Measurements from ENCODE around the gene GPS2.
A peak's percentile ranks its signal among the peaks of the same experiment; 100 is the strongest.

GPS2 gene

DNA sequence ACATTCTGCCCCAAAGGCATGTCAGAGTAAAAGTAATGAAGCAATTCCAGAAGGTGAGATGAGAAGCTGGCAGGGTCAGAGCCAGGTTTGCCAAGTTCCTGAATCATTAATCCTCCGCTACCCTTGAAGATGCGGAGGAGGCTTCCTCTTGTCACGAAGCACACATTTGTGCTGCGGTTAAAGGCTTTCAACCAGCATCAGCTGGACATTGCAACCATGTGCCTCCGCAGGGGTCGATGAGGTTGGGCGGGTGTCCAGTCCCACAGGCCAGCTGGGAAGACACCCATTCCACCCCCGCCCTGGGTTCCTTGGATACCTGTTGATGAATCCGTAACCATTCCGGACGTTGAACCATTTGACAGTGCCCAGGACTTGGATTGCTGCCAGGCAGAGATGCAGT is 22.0 kb downstream of the GPS2 start:
- DNase-seq (ENCODE audit: low spot score): no peak

DNA sequence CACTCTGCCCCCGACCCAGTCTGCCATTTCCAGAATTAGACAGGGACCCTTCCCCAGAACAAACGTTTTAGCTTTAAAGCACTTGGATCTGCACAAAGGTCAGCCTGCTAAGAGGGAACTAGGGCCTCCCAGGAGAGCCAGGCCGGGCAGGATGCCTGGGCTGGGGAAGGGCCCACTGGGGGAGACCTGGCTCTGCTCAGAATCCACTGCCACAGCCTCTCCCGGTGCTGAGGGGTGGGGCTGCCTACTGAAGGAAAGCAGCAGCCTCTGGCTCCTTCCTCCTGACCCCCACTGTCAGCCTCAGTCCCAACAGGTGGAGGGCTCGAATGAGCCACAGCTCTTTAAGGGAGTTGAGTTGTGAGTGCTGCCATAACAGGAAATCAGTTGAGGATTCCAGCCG is 22.4 kb downstream of the GPS2 start:
- DNase-seq (ENCODE audit: low spot score): no peak

DNA sequence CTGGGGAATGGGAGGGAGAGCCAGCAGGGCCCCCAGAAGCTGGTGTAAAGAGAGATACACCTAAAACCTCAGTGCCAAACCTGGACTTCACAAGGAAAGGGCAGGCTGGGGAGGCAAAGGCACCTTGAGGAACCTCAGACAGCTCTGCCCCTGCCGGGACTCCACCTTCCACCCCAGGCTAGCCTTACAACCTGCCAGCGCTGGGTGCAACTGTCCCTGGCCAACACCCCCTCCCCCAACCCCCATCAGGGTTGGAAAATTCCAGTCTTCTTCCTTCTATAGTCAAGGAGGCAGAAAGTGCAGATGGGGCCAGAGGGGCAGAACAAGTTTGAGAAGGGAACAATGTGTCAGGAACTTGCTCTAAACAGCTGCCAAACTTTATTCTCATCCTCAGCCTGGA is 23.0 kb downstream of the GPS2 start:
- no peak for DNase-seq (ENCODE audit: low spot score)

DNA sequence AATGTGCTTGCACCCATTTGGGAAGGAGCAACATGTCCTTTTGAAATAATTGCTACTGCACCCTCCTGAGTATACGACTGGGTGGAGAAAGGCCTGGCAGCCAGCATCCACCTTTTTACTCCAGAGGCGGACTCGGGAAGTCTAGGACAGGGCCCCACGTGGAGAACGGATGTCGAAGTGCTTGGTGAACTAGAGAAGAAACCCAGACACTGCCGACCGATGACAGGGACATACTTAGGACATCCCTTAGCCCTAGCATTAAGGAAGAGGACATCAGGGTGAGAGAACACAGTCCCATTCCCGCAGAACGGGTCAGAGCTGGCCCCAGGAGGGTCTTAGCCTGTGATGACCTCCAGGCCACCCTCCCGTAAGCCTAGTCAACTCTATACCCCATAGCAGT is 24.5 kb downstream of the GPS2 start:
- DNase-seq (ENCODE audit: low spot score): no peak

DNA sequence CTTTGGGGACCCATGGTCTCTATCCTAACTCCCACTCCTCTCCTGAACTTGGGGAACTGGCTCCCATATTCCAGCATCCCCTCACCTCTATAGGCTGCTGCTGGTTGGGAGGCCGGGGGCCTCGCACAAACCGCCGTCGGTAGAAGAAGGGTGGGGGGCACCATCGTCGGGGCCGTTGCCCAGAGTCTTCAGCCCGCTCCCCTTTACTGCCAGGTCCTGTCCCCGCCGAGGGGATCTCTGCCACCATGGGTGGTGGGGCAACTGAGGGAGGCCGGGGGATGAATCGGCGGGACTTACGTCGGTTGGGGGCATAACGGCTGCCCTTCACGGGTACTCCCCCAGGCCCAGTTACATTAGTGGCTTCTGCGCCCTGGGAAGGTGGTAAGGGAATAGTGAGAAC is 25.0 kb downstream of the GPS2 start:
- no peak for DNase-seq (ENCODE audit: low spot score)

DNA sequence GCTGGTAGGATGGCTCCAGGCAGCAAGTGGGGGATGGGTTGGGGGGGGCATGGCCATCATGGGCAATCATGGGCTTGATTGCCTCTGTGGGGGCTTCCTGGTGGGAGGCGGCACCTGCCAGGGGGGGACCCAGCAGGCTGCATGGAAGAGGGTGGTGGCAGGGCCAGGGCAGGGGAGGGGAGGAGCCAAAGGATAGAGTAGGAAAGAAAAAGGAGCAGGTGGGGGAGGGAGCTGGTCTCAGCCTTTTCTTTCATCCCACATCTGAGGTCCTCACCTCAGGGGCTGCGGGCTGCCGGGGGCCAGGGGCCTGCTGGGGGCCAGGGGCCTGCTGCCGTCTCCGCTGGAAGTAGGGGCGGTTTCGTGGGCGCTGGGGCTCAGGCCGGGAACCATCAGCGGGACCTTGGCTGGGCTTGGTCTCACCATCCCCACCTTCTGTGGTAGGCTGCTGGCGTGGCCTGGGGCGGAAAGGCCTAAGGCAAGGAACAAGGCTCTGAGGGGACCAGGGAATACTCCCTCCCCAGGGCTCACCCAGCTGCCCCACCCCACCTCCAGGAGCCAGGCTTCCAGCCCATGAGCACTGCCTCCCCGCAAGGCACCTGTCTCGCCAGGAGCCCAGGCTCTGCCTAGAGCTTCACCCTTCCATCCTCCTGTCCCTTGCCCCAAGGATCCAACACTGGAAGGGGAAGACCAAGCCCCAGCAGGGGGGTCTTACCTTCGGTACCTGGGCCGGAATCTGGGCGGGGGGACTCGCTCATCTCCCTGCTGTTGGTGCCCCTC is 25.7 kb downstream of the GPS2 start:
- DNase-seq (ENCODE audit: low spot score): no peak

DNA sequence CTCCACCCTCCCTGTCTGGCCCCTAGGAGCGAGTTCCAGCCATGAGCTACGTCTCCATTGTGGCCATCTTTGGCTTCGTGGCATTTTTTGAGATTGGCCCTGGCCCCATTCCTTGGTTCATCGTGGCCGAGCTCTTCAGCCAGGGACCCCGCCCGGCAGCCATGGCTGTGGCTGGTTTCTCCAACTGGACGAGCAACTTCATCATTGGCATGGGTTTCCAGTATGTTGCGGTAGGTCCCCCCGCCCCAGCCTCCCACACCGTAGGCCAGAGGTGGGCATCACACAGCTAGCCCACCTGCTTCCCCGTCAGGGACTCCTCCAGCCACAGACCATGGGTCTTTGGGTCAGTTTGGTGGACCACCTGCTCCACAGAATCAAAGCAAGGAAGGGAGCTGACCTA is 29.5 kb downstream of the GPS2 start:
- no peak for DNase-seq (ENCODE audit: low spot score)

DNA sequence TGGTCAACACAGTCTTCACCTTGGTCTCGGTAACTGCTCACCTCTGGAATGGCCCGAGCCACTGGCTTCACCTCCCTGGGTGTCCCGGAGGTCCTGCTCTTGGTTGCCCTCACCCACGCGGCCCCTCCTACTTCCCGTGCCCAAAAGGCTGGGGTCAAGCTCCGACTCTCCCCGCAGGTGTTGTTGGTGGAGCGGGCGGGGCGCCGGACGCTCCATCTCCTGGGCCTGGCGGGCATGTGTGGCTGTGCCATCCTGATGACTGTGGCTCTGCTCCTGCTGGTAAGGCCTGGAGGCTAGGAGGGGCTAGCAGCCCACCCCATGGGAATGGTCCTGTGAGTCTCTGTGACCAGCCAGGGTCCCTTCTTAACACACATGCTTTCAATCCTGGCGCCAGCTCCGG is 30.2 kb downstream of the GPS2 start:
- DNase-seq (ENCODE audit: low spot score): no peak

DNA sequence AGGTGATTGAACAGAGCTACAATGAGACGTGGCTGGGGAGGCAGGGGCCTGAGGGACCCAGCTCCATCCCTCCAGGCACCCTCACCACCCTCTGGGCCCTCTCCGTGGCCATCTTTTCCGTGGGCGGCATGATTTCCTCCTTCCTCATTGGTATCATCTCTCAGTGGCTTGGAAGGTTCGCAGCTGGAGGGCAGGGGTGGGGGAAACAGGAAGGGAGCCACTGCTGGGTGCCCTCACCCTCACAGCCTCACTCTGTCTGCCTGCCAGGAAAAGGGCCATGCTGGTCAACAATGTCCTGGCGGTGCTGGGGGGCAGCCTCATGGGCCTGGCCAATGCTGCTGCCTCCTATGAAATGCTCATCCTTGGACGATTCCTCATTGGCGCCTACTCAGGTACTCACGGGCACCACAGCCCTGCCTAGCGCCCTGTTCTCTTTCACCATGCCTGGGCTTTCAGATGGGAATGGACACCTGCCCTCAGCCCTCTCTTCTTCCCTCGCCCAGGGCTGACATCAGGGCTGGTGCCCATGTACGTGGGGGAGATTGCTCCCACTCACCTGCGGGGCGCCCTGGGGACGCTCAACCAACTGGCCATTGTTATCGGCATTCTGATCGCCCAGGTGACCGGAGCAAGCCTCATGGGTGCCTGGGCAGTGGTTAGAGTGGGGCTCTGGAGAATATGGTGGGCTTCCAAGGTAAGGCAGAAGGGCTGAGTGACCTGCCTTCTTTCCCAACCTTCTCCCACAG is 31.5 kb downstream of the GPS2 start:
- no peak for DNase-seq (ENCODE audit: low spot score)

DNA sequence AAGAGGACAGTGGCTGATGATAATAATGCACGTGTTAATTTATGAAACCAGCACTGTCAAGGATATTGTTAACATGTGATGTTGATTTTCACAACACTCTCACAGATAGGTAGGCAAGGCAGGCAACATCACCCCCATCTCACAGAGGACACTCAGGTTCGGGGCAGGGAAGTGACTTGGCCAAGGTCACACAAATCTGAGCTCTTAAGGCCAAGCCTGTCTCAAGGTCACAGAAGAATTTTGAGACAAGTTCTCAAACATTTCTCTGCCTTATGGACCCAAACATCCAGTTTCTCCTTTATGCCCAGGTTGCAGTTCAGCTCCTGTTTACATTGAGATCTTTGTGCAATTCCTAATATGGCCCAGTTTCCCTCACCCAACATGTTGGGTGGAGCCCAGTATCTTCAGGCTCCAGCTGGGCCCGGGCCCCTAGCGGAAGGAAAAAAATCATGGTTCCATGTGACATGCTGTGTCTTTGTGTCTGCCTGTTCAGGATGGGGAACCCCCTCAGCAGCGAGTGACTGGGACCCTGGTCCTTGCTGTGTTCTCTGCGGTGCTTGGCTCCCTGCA is 32.3 kb downstream of the GPS2 start:
- DNase-seq (ENCODE audit: low spot score): no peak

DNA sequence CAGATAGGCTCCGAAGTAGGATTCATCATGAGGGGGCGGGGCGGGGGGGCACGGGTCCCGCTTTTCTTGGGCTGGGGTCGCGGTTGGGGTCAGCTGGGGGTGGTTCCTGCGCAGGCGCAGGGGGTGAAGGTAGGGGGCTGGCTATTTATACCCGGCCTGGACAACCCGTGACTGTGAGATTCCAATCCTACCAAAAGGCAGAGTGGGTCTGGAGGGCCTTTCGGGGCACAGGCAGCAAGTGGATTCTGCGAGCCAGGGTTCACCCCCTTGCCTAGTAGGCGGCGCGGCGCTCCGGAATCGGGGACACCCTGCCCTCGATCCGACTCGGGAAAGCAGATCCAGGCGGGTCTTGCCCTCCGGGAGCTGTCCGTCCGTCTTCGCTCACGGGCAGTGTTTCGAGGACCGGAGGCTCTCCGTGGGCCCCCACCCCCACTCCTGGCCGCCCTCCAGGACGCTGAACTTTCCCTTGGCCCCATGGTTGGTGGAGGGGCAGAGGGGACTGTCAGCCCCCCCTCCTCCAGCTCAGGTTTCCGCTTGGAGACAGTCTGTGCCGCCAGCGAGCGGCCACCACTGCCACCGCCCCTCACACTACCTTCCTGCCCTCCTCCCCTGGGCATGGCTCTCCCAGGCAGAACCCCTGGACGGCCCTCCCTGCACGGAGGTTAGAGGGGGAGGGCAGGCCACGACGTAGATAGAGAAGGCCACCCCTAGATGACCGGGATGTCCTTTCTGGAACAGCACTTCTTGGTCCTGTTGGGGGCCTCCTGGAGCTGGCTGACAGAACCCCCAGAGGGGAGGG is 33.0 kb downstream of the GPS2 start:
- DNase-seq (ENCODE audit: low spot score): no peak

DNA sequence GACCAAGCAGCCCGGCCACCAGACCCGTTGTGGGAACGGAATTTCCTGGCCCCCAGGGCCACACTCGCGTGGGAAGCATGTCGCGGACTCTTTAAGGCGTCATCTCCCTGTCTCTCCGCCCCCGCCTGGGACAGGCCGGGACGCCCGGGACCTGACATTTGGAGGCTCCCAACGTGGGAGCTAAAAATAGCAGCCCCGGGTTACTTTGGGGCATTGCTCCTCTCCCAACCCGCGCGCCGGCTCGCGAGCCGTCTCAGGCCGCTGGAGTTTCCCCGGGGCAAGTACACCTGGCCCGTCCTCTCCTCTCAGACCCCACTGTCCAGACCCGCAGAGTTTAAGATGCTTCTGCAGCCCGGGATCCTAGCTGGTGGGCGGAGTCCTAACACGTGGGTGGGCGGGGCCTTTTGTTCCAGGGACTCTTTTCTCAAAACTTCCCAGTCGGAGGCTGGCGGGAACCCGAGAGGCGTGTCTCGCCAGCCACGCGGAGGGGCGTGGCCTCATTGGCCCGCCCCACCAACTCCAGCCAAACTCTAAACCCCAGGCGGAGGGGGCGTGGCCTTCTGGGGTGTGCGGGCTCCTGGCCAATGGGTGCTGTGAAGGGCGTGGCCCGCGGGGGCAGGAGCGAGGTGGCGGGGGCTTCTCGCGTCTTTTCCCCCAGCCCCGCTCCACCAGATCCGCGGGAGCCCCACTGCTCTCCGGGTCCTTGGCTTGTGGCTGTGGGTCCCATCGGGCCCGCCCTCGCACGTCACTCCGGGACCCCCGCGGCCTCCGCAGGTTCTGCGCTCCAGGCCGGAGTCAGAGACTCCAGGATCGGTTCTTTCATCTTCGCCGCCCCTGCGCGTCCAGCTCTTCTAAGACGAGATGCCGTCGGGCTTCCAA is 33.8 kb downstream of the GPS2 start, which contains the start of gene SLC2A4:
SLC2A4 (plus strand) TSS at position 645 of the 879 bp plus-strand sequence; CDS start at position 862, 217 bp downstream.
- DNase-seq (ENCODE audit: low spot score): peak; percentile 97

DNA sequence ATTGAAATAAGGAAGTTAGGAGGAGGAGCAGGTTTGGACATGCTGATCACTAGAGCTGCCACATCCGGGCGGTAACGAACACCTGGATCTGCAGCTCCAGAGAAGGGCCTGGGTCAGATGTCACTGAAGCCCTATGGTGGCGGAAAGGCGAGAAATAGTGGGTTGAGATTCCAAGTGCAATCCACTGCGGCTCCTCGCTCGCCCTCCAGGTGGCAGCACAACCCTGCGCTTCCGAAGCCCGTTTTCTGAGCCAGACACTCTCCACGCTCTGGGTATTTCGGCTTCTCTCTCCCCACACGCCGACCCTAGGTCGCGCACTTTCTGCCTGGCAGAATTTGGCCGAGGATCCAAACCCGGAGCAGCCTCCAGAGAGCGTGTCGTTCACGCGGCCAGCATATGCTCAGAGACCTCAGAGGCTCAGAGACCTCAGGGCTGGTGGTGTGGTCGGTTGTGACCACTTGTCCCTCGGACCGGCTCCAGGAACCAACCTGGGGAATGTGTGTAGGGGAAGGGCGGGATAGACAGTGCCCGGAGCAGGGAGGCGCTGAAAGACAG is 34.6 kb downstream of the GPS2 start:
- no peak for DNase-seq (ENCODE audit: low spot score)

DNA sequence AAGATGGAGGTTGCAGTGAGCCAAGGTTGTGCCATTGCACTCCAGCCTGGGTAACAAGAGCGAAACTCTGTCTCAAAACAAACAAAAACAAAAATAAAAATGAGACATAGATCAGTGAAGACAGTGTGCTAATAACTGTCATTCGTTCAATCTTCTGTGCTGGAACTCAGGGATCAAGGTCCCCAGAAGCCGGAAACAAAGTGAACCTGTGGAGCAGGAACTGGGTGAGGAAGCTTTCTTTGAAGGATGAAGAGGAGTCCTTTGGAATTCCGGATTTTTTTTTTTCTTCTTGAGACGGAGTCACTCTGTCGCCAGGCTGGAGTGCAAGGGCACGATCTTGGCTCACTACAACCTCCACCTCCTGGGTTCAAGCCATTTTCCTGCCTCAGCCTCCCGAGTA is 35.7 kb downstream of the GPS2 start:
- DNase-seq (ENCODE audit: low spot score): no peak

DNA sequence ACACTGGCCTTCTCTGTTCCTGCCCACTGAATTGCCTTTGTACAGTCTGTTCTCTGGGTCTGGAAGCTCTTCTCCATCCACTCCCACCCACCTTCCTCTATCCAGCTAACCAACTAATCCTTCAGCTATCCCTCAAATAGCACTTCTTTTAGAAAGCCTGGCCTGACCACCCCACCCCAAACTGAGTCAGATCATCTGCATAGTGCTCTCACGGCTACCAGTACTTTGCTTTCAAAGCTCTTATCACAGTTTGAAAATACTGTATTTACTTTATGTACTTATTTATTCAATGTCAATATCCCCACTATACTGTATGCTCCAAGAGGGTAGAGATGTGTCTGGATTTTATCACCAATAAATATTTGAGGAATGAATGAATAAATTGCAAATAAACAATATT is 48.4 kb downstream of the GPS2 start:
- DNase-seq (ENCODE audit: low spot score): no peak

DNA sequence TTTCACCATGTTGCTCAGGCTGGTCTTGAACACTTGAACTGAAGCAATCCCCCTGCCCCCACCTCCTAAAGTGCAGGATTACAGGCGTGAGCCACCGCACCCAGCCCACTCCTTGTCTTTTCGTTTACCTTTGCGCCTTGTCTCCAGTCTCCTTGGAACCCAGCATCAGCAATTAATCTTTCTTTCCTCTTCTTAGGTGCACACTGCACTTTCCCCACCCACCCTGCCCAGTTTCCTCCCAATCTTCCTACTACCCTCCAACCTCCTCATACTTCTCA is 51.4 kb downstream of the GPS2 start:
- DNase-seq (ENCODE audit: low spot score): no peak

DNA sequence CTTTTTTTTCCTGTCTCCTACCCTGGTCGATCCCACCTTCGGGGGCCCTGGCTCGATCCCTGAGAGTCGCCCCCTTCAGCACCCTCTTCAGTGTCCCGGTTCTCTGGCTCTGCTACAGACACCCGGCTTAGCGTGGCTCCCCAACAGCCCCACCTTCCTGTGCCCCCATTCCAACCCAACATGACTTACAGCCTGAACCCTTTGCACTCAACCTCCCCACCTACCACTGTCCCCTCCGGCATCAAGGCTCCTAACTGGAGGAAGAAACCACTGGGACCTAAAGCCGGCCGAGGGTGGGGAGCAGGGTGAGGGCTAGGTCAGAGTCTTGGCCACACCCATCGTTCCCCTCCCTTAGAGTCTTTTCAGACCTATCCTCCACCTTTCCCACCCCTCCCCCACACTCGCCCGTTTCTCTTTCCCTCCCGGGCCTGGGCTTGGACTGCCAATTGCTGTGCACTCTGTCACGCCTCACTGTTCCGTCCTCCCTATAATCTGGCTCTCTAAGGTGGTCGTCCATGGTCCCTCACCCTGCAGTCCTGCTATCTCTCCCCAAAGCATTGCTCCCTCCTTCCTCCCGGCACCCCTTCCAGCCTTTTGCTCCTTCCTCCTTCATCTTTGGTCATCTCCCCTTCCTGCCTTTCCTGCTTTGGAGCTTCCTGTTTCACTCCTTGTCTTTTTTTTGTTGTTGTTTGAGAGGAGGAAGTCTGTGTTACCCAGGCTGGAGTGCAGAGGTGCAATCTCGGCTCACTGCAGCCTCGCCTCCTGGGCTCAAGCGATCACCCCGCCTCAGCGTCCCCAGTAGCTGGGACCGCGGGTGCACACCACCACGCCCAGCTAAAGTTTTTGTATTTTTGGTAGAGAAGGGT is 52.0 kb downstream of the GPS2 start:
- peak; percentile 82 for DNase-seq (ENCODE audit: low spot score)
